ENCODE data around the gene TBX6.

TBX6 gene

DNA sequence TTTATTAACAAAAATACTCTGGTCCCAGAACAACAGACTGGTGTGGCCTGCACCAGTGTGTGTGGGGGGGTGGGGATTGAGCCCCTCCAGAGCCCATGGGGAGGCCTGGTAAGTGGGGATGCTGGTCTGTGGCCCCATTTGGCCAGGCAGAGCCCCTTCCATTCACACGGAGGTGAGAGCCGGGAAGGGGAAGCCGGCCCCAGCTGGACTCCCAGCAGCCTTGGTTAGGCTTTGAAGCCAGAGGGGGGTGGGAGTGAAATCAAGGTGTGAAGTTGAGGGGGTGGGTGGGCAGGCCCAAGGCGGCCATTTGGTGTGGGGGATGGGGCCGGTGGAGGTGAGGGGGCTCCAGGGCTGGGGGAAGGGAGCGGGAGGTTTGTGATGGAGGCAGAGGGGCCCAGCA lies 5.9 kb downstream of the TBX6 start:
- no peak for DNase-seq

GRCh38 chr16:30085247-30085646 lies 6.5 kb downstream of the TBX6 start:
- no peak for DNase-seq

DNA sequence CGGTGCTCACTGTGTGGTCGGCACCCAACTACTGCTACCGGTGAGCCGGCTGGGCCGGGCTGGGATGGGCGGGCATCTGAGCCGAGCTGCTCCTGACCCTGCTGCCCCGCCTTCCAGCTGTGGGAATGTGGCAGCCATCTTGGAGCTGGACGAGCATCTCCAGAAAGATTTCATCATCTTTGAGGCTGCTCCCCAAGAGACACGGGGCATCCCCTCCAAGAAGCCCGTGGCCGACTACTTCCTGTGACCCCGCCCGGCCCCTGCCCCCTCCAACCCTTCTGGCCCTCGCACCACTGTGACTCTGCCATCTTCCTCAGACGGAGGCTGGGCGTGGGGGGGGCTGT lies 6.9 kb downstream of the TBX6 start:
- no peak for DNase-seq

- DNase-seq: no peak
Observed at GRCh38 chr16:30084096-30084815, 7.5 kb downstream of the TBX6 start.

GRCh38 chr16:30083216-30084055 lies 8.3 kb downstream of the TBX6 start:
- no peak for DNase-seq

- DNase-seq: no peak
Observed at GRCh38 chr16:30082545-30083090, 9.1 kb downstream of the TBX6 start.

DNA sequence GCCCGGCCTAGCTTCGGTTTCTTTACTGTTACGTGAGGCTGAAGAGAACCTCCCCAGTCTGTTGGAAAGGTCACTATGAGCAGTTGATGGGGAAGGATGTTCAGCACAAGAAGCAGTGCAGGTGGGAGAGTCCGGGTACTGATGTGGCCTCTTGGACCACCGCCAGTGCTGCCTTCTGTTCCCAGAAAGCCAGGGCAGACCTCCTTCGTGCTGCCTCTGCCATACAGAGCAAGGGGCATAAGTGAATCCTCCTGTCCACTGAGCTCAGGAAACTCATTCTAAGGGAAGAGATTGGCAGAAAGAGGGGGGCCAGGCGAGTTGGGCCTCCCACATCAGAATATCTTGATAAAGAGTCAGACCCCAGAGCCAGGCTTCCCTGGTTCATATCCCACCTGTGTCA lies 12.2 kb downstream of the TBX6 start:
- no peak for DNase-seq

GRCh38 chr16:30078744-30079143 lies 13.0 kb downstream of the TBX6 start:
- no peak for DNase-seq

- no peak for DNase-seq
Observed at GRCh38 chr16:30077656-30078055, 14.1 kb downstream of the TBX6 start.

GRCh38 chr16:30076276-30076791 lies 15.4 kb downstream of the TBX6 start:
- no peak for DNase-seq

DNA sequence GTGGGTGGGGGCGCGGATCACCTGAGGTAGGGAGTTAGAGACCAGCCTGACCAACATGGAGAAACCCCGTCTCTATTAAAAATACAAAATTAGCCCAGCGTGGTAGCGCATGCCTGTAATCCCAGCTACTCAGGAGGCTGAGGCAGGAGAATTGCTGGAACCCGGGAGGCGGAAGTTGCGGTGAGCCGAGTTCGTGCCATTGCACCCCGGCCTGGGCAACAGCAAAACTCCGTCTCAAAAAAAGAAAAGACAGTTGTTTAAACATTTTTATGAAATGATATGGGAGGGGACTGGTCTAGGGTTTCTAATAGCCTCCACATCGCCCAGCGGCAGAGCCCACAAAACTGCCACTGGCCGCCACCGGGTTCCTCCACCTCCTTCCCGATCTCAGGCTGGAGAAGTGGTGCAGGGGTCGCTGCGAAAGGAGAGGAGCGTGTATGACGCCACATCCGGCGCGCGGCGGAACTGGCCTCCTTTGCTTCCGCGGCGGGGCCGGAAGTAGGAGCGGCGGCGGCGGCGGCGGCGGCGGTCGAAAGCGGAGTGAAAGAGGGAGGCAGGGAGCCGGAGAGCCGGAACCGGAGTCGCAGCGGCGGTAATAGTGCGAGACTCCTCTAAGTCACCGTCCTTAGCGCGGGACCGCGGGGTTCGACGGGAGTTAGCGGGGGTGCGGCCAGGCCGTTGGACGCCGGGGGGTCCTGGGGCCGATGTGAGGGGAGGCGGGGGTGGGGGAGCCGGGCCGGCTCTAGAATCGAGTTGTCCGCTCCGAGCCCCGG lies 16.0 kb downstream of the TBX6 start, which contains the start of gene PPP4C:
PPP4C (plus strand) TSS at position 492 of the 773 bp plus-strand sequence. CDS start 384 bp downstream, outside the sequence.
- peak; percentile 93 for DNase-seq

- DNase-seq: no peak
Observed at GRCh38 chr16:30070490-30070889, 21.2 kb downstream of the TBX6 start.

DNA sequence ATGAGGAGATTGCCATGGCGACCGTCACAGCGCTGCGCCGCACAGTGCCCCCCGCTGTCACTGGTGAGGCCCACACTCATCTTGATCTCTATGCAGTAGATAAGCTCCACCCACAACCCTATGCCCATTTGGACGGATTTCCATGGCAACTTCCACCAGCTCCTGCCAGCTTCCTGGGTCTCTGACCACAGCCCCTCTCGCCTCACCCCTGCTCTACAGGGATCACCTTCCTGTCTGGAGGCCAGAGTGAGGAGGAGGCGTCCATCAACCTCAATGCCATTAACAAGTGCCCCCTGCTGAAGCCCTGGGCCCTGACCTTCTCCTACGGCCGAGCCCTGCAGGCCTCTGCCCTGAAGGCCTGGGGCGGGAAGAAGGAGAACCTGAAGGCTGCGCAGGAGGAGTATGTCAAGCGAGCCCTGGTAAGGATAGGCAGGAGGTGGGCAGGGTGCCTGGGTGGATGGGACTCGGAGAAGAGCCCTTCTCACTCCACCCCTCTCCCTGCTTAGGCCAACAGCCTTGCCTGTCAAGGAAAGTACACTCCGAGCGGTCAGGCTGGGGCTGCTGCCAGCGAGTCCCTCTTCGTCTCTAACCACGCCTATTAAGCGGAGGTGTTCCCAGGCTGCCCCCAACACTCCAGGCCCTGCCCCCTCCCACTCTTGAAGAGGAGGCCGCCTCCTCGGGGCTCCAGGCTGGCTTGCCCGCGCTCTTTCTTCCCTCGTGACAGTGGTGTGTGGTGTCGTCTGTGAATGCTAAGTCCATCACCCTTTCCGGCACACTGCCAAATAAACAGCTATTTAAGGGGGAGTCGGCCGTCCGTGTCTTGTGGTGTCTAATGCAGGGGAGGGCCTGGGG lies 21.9 kb downstream of the TBX6 start:
- no peak for DNase-seq

DNA sequence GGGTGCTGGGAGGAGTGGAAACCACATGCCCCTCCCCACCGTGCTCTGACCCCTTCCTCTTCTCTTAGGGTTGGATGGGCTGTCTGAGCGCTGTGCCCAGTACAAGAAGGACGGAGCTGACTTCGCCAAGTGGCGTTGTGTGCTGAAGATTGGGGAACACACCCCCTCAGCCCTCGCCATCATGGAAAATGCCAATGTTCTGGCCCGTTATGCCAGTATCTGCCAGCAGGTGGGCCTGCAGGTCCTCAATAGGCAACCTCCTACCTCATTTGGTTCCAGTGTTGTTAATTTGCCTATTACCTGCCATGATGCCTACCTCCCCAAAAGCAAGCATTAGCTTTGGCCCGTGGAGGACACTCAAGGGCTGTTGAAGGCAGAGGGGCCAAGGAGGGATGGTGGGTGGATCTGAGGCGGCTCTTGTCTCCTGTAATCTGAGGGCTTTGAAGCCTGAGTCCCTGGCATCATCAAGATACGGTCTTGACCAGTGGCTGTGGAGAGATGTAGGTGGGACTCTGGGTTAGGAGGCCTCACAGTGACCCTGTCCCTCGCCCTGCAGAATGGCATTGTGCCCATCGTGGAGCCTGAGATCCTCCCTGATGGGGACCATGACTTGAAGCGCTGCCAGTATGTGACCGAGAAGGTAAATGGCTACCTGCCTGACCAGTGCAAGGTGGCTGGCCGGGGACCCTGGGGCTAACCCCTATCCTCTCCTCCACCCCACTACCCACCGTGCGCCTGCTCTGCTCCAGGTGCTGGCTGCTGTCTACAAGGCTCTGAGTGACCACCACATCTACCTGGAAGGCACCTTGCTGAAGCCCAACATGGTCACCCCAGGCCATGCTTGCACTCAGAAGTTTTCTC lies 22.7 kb downstream of the TBX6 start:
- DNase-seq: no peak

DNA sequence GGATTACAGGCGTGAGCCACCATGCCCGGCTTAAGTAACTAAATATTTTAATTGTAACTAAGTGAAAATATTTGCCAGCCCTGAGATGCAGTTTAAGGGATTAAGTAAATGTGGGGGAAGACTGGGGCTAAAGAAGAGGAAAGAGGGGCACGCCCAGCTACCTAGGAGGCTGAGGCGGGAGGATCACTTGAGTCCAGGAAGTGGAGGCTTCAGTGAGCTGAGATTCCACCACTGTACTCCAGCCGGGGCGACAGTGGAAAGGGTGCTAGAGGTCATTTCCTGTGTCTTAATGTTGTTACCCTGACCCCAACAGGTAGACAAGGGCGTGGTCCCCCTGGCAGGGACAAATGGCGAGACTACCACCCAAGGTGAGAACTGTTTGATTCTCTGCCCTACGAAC lies 23.4 kb downstream of the TBX6 start:
- DNase-seq: no peak

DNA sequence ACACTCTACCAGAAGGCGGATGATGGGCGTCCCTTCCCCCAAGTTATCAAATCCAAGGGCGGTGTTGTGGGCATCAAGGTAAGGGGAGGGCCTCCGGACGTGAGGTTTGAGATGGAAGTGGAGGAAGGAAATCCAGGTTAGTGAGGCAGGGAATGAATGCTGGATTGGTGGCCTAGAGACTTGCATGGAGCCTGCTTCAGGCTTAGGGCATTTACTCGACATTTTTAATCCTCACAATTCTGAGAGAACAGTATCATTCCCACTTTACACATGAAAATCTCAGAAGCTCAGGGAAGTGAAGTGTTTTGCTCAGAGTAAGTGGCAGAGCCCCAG lies 24.2 kb downstream of the TBX6 start:
- DNase-seq: no peak

GRCh38 chr16:30066761-30067583 lies 24.8 kb downstream of the TBX6 start:
- DNase-seq: no peak

DNA sequence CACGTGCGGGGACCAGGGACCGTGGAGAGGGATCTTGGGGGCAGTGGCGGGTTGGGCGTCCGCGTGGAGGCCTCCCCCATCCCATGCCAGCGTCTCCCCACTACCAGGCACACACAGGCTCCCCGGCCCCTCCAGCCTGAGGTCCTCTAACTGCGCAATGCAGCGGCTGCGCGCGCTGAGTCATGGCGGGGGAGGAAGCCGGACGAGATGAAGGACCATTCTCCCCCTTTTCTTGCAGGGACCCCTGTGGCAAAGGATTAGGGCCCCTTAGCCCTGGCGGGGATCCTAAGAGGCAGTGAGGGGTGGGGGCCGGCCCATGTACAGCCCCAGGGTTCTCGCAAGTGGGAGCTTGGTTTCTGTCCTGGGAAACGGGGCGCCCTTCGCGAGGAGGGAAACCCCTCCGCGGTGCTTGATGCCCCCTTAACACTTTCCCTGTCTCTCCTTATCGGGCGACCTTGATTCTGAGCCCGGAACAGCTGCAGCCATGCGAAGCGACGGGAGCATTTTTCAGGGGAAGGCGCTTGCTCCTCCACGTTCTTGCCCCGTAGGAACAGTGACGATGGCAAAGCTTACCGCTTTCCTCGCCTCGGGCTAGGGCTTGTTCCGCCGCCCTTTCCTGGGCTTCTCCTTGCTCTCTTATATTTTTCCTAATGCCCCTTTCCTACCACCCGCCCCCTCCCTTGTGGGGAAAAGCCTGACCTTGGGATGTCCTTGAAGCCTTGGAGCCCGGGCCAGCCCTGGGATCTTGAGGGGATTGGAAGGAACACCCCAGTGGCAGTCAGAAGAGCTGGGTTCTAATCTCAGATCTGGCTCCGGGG lies 25.6 kb downstream of the TBX6 start:
- no peak for DNase-seq

Data from NCI-H510A (cell line).